Keratinocyte (primary cell): ENCODE data around the gene TMEM31.

Source experiments
- EZH2 ChIP-seq: IDR thresholded peaks from one replicate; pipeline ENCODE4 v1.6.1; 2012; ENCODE audit warnings: inconsistent platforms, mild to moderate bottlenecking, low read length, moderate library complexity
- TF ChIP-seq, protein P1 (sequence below), 3 experiments: IDR thresholded peaks in 1 of 3; conservative IDR thresholded peaks in 1 of 3; optimal IDR thresholded peaks in 1 of 3; 2 replicates in 2 of 3; 3 replicates in 1 of 3; pipeline versions ENCODE3 to v1.5.1; 2011; ENCODE audit warnings: low read length in 3 of 3, mild to moderate bottlenecking in 3 of 3, moderate library complexity in 2 of 3, control low read depth in 1 of 3, inconsistent platforms in 1 of 3; ENCODE audit not compliant: insufficient read depth in 2 of 3; ENCODE audit errors: extremely low read depth in 1 of 3

GRCh38 chrX:103729015-103729414 lies 18.3 kb downstream of the TMEM31 start:
- TF ChIP-seq, protein P1, sequence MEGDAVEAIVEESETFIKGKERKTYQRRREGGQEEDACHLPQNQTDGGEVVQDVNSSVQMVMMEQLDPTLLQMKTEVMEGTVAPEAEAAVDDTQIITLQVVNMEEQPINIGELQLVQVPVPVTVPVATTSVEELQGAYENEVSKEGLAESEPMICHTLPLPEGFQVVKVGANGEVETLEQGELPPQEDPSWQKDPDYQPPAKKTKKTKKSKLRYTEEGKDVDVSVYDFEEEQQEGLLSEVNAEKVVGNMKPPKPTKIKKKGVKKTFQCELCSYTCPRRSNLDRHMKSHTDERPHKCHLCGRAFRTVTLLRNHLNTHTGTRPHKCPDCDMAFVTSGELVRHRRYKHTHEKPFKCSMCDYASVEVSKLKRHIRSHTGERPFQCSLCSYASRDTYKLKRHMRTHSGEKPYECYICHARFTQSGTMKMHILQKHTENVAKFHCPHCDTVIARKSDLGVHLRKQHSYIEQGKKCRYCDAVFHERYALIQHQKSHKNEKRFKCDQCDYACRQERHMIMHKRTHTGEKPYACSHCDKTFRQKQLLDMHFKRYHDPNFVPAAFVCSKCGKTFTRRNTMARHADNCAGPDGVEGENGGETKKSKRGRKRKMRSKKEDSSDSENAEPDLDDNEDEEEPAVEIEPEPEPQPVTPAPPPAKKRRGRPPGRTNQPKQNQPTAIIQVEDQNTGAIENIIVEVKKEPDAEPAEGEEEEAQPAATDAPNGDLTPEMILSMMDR (optimal IDR thresholded peaks at IDR 0.05 in 1 of 3, IDR thresholded peaks at IDR 0.05 in 1 of 3, conservative IDR thresholded peaks at IDR 0.05 in 1 of 3; ENCODE audit: extremely low read depth in 1 of 3, insufficient read depth in 2 of 3, low read length in 3 of 3) = no peak
- no peak for TF ChIP-seq EZH2
